IPS-18c (cell line): Measurements from ENCODE around the gene INAVA.
"Not testable (repeated sequence)": the region's sequence is repeated elsewhere in the genome, so short reads cannot be mapped to it uniquely, and the experiment has no call there.

Experiments used
- H3K4me3 ChIP-seq: 2 replicates; pipeline ENCODE4 v1.7.0; 2013; ENCODE audit warnings: low read depth, mild to moderate bottlenecking, low read length, moderate library complexity; ENCODE audit not compliant: insufficient read depth
- H3K9me3 ChIP-seq: one replicate; pipeline ENCODE4 v1.6.1; 2013; ENCODE audit warnings: mild to moderate bottlenecking, low read length, moderate library complexity; ENCODE audit not compliant: control insufficient read depth, insufficient read depth

The INAVA gene

DNA sequence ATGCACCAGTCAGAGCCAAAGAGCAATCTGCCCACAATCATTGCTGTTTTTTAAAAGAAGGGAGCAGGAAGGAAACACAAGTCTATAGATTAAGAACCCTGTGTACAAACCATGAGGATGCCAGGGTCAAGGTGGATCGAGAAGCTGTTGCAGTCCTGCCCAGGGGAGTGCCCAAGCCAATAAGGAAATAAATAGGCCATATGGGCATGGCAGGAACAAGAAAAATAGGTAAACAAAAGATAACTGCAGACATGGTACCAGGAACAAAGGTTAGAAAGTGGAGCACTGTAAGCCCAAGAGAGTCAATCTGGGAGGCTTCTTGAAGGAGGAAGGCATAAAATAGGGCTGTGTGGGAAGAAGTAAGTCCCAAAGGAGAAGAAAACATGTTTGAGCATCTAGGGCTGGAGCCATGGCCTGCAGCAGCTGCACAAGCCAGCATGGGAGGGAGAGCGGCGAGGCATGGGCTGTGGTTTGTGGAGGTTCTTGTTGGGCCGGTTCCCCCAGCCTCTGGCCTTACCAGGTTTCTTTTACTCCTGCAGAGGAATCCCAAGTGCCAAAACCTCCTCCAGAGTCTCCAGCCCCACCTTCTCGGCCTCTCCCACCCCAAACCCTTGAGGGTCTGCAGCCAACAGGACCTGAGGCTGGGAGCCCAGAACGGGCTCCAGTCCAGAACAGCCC is 13.6 kb downstream of the INAVA start:
- H3K4me3 ChIP-seq, result no peak overlapping the region
- no peaks in the 10 kb centered on the region for H3K9me3 ChIP-seq

DNA sequence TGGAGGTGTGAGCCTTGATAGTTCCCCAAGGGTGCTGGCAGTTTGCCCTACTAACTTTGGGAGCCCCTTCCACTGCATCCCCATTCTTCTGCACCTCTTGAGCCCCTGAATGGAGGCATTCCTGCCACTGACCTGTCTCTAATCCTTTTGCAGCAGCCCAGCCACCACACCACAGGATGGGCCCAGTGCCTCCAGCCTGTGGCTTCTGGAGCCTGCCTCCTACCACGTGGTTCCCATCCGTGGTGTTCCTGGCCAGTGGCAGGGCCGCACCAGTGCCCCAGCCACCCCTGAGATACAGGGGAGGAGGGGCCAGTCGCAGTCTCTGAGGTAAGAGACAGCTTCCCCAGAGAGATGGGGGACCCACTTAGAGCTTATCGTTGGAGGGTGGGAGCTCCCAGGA is 14.4 kb downstream of the INAVA start:
- Histone ChIP-seq H3K4me3 (no peak overlapping the region), H3K9me3 (no peaks in the 10 kb centered on the region)

DNA sequence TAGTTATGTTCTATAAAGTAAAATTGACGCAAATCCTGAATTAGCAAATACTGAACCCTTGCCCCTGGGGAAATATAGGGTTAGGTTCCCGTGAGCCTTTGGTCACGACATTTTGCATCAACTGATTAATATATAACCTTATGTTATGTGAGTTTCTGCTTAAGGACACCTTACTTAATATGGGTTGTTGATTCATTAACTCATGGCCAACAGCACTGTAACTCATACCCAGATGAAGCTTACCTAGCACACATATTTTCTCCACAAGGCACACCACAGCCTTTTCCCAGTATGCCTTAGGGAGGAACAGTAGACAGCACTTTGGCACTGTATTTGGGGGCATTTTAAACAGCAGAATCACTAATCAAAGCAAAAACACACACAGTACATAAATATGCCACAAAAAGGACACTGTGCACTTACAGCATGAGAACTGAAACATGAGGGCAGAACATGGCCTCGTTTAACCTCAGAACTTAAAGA is 15.1 kb downstream of the INAVA start:
- no peaks in the 10 kb centered on the region for H3K9me3 ChIP-seq
- H3K4me3 ChIP-seq, result no peak overlapping the region

DNA sequence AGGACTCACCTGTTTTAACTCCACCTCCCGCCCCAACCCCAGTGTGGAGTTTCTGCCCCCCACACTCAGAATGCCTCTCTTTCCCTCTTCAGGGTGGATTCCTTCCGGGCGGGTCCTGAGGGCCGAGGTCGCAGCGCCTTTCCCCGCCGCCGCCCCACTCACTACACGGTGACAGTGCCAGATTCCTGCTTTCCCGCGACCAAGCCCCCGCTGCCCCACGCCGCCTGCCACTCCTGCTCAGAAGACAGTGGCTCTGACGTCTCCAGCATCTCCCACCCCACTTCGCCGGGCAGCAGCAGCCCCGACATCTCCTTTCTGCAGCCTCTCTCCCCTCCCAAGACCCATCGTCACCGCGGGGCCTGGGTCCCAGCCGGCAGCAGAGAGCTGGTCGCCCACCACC is 16.7 kb downstream of the INAVA start:
- H3K4me3 ChIP-seq, result no peak overlapping the region
- no peaks in the 10 kb centered on the region for H3K9me3 ChIP-seq

DNA sequence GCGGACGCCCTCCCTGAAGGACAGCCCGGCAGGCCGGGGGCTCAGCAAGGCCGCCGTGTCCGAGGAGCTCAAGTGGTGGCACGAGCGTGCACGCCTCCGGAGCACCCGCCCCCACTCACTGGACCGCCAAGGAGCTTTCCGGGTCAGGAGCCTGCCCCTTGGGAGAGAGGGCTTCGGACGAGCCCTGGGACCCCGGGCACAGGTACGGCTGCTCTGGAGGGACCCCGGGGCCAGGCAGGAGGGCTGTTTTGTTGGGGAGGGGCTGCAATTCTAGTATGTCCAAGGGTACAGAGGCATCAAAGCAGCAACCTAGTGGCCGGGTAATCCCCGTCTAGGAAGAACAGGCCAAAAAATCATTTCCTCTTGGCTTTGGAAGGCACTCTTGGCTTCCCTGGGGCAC is 17.2 kb downstream of the INAVA start:
- not testable (repeated sequence) for H3K9me3 ChIP-seq, H3K4me3 ChIP-seq

DNA sequence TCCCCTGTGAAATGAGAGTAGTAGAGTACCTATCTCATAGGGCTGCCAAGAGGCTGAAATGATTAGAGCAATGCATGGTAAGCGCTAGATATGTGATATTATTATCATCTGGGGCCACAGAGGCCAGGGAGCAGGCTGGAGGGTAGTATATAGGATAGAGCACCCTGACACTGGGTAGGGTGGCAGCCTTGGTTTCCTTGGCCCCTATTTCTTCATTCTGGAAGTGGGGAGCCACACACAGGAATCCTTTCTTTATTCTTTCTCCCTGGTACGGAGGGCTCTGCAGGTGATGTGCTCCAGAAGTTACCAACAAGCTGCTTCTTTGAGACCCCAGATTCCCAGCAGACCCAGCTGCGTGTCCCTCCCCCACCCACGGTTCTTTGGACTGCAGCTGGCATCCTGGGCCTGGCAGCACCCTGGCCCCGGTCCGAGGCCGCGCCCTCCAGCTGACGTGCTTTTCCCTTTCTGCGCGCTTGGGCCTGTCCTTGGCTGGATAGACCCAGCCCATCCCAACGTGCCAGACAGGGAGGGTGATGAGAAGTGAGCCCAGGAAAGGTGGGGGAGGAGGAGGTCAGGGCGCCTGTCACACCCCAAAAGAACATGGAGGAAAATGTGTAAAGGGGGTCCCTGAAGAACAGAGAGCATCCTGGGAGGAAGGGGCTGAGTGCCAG is 18.2 kb downstream of the INAVA start:
- H3K4me3 ChIP-seq, result no peak overlapping the region
- no peaks in the 10 kb centered on the region for H3K9me3 ChIP-seq

DNA sequence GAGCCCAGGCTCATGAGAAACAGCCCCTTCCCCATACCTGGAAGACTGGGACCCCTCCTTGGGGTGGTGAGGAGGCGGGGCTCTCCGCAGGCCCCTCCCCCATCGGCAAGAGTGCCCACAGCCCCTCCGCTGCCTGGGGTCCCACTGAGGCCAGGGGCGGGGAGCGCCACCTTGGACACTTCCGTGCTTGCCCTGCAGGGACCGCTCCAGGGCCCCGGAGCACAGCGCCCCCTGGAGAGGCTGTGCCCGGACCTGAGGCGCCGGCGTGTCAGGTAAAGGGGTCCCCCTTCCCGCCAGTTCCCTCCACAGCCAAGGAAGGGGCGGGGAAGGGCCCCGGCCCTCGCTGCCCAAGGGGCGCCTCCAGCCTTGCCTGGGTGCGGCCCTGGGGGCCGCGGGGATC is 21.5 kb downstream of the INAVA start:
- H3K9me3 ChIP-seq, result no peaks in the 10 kb centered on the region
- no peak overlapping the region; the same call in 1 of the 2 replicates for H3K4me3 ChIP-seq

DNA sequence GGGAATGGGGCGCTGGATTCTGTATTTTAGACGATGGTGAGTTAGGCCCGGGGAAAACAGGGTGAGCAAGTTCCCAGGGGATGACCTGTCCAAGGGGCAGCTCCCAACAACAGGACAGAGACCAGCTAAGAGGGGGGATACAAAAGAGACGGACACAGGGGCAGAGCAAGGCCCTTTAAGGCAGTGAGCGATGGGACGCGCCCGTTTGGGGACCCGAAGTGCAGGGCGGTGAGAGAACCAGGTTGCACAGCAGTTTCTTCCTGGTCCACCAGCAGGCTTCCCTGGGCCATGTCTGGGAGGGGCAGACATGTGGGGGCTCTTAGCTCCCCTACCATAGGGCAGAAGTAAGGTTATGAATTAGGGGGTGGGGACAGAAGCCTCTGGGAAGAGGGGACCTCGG is 22.0 kb downstream of the INAVA start:
- no peak overlapping the region; the same call in 1 of the 2 replicates for H3K4me3 ChIP-seq
- H3K9me3 ChIP-seq, result no peaks in the 10 kb centered on the region

DNA sequence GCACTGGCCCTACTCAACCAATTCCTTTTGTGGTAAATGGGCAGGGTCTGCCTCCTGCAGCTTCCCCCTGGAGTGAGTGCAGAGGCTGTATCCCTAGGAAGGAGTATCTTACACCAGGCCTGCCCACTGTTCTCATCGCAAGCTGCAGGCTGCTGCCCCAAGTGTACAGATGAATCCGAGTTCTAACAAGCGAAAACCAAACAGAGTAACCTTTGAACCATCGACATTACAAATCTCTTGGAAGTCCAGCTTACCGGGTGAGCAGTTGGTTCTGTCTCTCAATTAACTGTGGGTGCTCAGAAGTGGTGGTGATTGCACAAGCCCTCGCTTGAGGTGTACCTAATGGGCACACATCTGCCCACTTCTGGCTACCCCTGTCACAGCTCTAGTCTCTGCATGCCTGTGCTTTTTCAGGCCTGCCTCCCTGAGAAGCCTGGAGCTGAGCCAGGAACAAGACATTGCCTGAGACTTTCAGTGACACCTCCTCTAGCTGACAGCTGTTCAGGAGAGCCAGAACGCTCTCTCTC is 22.7 kb downstream of the INAVA start:
- Histone ChIP-seq H3K4me3 (no peak overlapping the region), H3K9me3 (no peaks in the 10 kb centered on the region)

DNA sequence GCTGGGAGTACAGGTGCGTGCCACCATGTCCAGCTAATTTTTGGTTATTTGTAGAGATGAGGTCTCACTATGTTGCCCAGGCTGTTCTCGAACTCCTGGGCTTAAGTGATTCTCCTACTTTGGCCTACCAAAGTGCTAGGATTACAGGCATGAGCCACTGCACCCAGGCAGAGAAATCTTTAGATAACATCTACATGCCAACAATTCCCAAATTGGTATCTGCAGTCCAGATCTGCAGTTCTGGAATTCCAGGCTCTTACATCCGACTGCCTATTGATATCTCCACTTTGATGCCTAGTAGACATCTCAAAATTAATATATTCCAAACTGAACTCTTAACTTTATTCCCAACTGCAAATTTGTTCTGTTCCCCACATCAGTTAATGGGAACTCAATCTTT is 23.3 kb downstream of the INAVA start:
- no peaks in the 10 kb centered on the region for H3K9me3 ChIP-seq
- no peak overlapping the region for H3K4me3 ChIP-seq

DNA sequence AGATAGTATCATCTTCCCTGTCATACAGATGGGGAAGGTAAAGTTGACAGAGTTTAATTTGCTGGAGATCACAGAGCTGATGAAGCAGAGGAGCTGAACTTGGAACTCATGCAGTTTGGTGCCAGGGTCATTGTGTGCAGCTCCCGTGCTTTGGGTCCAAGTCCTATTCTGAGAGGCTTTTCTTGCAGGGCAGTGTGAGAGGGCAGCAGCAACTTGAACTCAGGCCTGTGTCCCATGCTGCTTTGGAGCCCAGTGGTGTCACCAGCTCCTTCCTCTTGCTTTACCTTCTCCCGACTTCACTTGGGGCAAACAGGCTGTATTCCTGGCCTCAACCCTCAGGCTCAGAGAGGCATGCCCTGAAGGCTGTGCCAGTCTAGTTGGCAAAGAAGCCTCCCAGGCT is 24.7 kb downstream of the INAVA start:
- H3K9me3 ChIP-seq, result no peaks in the 10 kb centered on the region
- no peak overlapping the region for H3K4me3 ChIP-seq

DNA sequence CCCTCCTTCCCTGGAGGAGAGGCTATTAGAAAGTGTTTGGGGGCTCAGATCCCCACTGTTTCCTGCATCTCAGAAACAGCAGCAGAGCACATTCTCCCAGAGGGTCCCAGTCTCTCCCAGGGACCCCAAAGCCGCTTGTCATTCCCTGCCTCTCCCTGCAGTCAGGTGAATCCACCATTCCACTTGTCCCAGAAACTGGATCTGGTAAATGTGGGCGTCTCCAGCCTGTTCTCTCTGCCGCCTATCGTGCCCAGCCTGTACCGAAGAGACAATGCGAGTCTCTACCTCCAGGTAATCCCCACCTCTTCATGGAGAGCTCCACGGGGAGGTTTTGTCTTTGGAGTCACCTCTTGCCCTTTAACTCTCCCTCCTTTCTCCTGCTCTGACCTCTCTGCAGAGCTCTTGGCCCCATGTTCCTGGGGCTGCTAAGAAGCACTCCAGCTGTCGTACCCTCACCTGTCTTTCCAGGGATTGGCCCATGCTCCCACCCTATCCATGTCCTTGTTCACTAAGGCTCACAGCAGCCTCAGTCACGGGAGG is 26.9 kb downstream of the INAVA start:
- H3K4me3 ChIP-seq, result no peak overlapping the region

DNA sequence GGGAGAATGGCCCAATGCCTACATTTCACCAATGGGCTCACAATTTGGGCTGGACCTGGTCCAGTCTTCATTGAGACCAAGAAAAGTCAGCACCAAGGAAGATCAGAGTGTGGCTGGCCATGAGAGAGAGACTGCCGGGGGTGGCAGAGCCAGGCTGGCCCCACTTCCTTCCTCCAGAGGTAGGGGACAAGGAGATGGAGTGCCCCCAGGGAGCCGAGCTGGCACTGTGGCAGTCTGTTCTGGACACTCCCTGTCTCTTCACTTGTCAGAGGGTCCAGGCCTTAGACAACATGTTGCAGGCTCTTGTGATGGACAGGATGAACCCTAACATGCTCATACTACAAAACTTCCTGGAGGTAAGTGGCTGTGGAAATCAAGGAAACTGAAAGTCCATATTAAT is 27.7 kb downstream of the INAVA start:
- no peaks in the 10 kb centered on the region for H3K9me3 ChIP-seq
- H3K4me3 ChIP-seq, result no peak overlapping the region

More for the DNA sequence above, 26.9 kb downstream of the INAVA start:
- H3K9me3 ChIP-seq, result no peaks in the 10 kb centered on the region

DNA sequence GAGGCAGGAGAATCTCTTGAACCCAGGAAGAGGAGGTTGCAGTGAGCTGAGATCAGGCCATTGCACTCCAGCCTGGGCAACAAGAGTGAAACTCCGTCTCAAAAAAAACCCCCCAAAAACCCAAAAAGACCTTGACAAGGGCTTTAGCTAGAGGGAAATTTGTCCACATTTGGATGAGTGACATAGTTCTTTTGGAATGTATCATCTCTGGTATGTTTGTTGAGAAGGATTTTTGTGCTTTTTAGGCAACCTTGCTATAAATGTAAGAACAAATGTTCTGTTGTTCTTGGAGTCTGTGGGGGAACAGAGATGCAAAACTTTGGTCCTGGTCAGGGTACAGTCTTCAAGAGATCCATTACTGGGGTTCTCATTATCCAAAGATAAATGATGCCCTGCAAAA is 28.9 kb downstream of the INAVA start:
- Histone ChIP-seq H3K9me3 (no peaks in the 10 kb centered on the region), H3K4me3 (no peak overlapping the region)

DNA sequence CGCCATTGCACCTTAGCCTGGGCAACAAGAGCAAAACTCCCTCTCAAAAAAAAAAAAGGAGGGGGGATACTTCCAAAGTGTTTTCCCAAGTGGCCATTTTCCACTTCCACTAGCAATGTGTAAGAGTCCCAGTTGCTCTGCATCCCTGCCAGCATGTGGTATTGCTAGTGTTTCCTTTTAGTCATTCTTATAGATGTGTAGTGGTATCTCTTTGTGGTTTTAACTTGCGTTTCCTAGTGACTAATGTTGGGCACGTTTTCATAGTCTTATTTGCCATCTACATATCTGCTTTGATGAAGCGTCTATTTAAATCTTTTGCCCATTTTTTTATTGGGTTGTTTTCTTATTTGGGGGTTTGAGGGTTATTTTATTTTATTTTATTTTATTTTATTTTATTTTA is 31.1 kb downstream of the INAVA start:
- no peaks in the 10 kb centered on the region for H3K9me3 ChIP-seq
- no peak overlapping the region for H3K4me3 ChIP-seq

DNA sequence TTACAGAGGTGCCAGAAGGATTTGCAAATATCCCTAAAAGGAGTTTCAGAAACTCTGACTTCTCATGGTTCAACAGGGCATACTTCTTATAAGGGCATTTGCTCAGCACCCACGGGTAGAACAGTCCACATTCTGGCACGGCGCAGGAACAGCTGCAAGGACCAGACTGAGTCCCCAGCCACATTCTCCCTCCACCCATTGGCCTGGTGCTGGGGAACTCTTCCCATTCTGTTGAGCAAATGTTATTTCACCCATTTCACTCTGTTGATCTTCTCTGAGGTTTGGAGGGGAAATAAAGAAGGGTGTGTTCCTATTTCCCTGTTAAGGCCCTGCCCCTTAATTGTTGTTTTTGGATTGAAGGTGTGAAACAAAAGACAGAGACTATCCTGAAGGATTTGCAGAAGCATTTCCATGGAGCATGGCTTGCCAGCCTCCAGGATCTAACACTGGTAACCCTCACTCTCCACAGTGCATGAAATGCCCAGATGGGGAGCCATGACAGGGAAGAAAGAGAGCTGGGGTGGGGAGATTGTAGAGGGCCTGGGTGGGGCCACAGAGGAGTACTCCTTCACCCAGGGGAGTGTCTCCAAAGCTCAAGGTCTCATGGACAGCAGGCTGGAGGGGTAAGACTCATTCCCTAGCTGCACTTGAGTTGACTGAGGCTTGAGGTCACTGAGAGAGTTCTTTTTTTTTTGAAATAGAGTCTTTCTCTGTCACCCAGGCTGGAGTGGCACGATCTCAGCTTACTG is 35.0 kb downstream of the INAVA start:
- Histone ChIP-seq H3K9me3 (no peaks in the 10 kb centered on the region), H3K4me3 (no peak overlapping the region)

DNA sequence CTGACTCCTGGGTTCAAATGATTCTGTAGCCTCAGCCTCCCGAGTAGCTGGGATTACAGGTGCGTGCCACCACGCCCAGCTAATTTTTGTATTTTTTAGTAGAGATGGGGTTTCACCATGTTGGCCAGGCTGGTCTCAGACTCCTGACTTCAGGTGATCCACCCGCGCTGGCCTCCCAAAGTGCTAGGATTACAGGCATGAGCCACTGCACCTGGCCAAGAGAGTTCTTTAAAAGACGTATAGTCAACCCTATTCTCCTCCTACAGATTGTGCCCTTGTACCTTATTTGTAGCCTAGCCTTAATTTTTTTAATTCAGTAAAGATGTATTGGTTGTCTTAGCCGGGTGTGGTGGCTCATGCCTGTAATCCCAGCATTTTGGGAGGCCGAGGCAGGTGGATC is 35.6 kb downstream of the INAVA start:
- not testable (repeated sequence) for H3K4me3 ChIP-seq

DNA sequence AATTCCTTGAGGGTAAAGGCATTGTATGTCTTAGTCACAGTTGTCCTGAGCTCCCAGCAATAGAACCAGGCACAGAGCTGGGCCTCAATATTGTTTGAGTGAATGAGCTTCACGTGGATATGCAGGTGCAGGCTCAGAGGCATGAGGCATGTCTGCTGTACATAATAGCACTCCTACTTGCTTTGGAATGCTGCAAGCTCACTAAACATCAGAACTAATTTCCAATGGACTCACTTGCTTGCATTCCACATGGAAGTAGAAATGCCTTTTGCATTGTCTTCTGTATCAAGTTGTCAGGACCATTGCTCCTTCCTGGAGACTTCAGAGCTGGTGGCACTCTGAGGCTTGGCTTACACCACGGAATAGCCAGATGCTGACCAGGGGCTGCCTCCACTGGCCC is 37.1 kb downstream of the INAVA start:
- no peaks in the 10 kb centered on the region for H3K9me3 ChIP-seq
- no peak overlapping the region for H3K4me3 ChIP-seq

More for the DNA sequence above, 35.6 kb downstream of the INAVA start:
- not testable (repeated sequence) for H3K9me3 ChIP-seq
